AG04449 (cell line): ENCODE results near the gene HIC1.

ENCODE experiments used
- CTCF ChIA-PET: fragments of 350-600 bp; formaldehyde crosslinking; extraction: SDS; loops from one replicate; lab custom pipeline; 2021; ENCODE audit warnings: antibody characterized with exemption; lab: Yijun Ruan, JAX
- POLR2A ChIA-PET: fragments of 400-600, 350-600 bp; formaldehyde crosslinking; extraction: SDS; loops from one replicate; lab custom pipeline; 2020; ENCODE audit warnings: antibody characterized with exemption, inconsistent platforms; lab: Yijun Ruan, JAX
- DNase-seq: peaks from one replicate; pipeline ENCODE4 v3.0.0-alpha.2; 2010; ENCODE audit warnings: low read depth, low spot score
- H3K4me3 ChIP-seq: 2 replicates; pipeline ENCODE4 v1.5.1; 2011; ENCODE audit warnings: low read depth, mild to moderate bottlenecking, control low read depth, low read length
- TF ChIP-seq, protein P1 (sequence below): IDR thresholded peaks from one replicate; pipeline ENCODE4 v1.5.1; 2011; ENCODE audit warnings: mild to moderate bottlenecking, moderate library complexity, low read length, control low read depth, inconsistent platforms; ENCODE audit not compliant: insufficient read depth; ENCODE audit errors: missing control alignments

Gene HIC1

DNA sequence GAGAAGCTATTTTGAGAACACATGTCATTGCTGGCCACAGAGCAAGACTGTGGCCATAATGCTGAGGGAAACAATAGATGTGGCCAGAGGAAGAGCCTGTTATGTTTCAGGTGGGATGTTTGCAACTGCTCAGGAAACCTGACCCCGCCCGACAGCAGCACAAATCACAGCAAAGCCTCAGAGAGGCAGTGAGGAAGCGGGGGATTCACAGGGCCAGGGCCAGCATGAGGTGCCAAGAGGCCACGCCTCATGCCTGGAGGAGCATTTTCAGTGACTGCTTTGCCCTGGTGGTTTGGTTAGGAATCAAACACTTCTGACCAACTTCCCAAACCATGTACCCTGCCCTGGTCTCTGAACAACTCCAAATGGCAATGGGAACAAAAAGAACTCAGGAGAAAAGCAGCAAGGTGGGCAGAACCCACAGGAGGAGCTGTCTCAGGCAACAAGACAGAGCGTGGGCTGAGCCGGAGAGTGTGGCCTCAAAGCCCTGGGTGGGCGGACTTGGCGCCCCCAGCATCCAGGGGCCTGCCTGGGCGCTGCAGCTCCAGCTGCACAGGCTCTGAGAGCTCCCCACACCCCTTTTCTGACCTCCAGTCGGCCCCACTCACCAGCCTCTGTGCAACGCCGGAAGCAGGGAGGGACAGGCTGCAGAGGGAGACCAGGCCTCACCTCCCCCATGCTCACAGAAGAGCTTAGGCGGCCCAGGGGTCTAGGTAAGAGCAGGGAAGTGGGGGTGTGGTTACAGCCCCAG, 20.6 kb downstream of the HIC1 start:
- ChIA-PET CTCF (interaction anchor here (0.5 to 3.1 kb wide), 7 partner anchors 11 to 186 kb away, joined by 3 to 11 read pairs (median 3); partner anchors contain the start of gene HIC1), POLR2A (interaction anchor here (0.6 kb wide), 1 partner anchor 99 kb away, joined by 3 read pairs; no protein-coding TSS in a partner anchor)
- no peak overlapping the region for H3K4me3 ChIP-seq
- DNase-seq, result no peak
- TF ChIP-seq, protein P1, sequence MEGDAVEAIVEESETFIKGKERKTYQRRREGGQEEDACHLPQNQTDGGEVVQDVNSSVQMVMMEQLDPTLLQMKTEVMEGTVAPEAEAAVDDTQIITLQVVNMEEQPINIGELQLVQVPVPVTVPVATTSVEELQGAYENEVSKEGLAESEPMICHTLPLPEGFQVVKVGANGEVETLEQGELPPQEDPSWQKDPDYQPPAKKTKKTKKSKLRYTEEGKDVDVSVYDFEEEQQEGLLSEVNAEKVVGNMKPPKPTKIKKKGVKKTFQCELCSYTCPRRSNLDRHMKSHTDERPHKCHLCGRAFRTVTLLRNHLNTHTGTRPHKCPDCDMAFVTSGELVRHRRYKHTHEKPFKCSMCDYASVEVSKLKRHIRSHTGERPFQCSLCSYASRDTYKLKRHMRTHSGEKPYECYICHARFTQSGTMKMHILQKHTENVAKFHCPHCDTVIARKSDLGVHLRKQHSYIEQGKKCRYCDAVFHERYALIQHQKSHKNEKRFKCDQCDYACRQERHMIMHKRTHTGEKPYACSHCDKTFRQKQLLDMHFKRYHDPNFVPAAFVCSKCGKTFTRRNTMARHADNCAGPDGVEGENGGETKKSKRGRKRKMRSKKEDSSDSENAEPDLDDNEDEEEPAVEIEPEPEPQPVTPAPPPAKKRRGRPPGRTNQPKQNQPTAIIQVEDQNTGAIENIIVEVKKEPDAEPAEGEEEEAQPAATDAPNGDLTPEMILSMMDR, result no peak

- TF ChIP-seq, protein P1, result no peak
- POLR2A ChIA-PET, result interaction anchor here (0.6 kb wide), 1 partner anchor 98 kb away, joined by 3 read pairs; no protein-coding TSS in a partner anchor
- DNase-seq, result no peak
These were observed 21.4 kb downstream of the HIC1 start for GRCh38 chr17:2076087-2076984.

GRCh38 chr17:2077040-2077439, 22.1 kb downstream of the HIC1 start:
- CTCF ChIA-PET, result interaction anchor here (0.8 to 3.1 kb wide), 3 partner anchors 9 to 169 kb away, joined by 3 to 11 read pairs (median 5); no protein-coding TSS in a partner anchor
- no peak overlapping the region for H3K4me3 ChIP-seq
- POLR2A ChIA-PET, result no interaction called here
- TF ChIP-seq, protein P1, result no peak
- DNase-seq, result no peak

More at GRCh38 chr17:2076087-2076984, 21.4 kb downstream of the HIC1 start:
- H3K4me3 ChIP-seq, result no peak overlapping the region
- CTCF ChIA-PET, result interaction anchor here (0.8 to 3.1 kb wide), 5 partner anchors 8 to 170 kb away, joined by 3 to 11 read pairs (median 5); partner anchors contain the start of gene HIC1

DNA sequence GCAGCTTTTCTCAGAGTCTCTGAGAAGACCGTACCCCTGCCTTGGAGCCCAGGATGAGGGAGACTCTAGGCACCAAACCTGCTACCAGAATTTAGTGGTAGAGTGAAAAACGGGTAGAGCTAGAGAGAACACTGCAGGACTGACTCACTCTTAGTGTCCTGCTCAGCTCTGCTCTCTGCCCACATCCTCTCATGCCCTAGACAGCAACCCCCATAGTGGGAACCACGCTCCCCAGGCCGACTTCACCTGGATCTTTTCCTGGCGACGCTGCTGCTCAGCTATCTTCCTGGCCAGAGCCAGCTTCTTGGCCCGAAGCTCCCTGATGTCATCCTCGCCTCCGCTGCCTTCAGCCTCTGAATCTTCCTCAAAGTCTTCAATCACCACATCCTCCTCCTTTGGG, 26.7 kb downstream of the HIC1 start:
- ChIA-PET POLR2A (interaction anchor here (0.6 to 2.2 kb wide), 9 partner anchors 9 to 156 kb away, joined by 3 to 14 read pairs (median 4); partner anchors contain the start of gene HIC1), CTCF (interaction anchor here (1.0 to 12.3 kb wide), 8 partner anchors 9 to 199 kb away, joined by 3 to 105 read pairs (median 10); no protein-coding TSS in a partner anchor)
- H3K4me3 ChIP-seq, result no peak overlapping the region
- DNase-seq, result no peak
- TF ChIP-seq, protein P1, result no peak

GRCh38 chr17:2082003-2082781, 27.3 kb downstream of the HIC1 start:
- ChIA-PET POLR2A (interaction anchor here (0.8 to 2.2 kb wide), 8 partner anchors 9 to 155 kb away, joined by 3 to 14 read pairs (median 4); partner anchors contain the start of gene HIC1), CTCF (interaction anchor here (0.7 to 12.3 kb wide), 9 partner anchors 9 to 200 kb away, joined by 3 to 105 read pairs (median 10); no protein-coding TSS in a partner anchor)
- DNase-seq, result no peak
- TF ChIP-seq, protein P1, result no peak
- H3K4me3 ChIP-seq, result no peak overlapping the region
